Activated T-cell treated with anti-CD3 and anti-CD28 coated beads for 48 hours (primary cell): Measurements from ENCODE around the gene CHMP3.
"Not testable (repeated sequence)": the region's sequence is repeated elsewhere in the genome, so short reads cannot be mapped to it uniquely, and the experiment has no call there.

Experiments used
- DNase-seq: peaks from one replicate; pipeline ENCODE4 v3.0.0-alpha.2; 2020; ENCODE audit warnings: low read depth

CHMP3 gene

DNA sequence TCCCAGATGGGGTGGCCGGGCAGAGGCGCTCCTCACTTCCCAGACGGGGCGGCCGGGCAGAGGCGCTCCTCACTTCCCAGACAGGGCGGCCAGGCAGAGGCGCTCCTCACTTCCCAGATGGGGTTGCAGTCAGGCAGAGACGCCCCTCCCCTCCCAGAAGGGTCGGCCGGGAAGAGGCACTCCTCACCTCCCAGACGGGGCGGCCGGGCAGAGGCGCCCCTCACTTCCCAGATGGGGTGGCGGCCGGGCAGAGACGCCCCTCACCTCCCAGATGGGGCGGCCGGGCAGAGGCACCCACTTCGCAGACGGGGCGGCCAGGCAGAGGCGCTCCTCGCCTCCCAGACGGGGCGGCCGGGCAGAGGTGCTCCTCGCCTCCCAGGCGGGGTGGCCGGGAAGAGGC lies 13.8 kb downstream of the CHMP3 start:
- DNase-seq = not testable (repeated sequence)

GRCh38 chr2:86548913-86549396 lies 14.3 kb downstream of the CHMP3 start:
- DNase-seq = not testable (repeated sequence)

GRCh38 chr2:86548165-86548912 lies 14.9 kb downstream of the CHMP3 start:
- DNase-seq = not testable (repeated sequence)

DNA sequence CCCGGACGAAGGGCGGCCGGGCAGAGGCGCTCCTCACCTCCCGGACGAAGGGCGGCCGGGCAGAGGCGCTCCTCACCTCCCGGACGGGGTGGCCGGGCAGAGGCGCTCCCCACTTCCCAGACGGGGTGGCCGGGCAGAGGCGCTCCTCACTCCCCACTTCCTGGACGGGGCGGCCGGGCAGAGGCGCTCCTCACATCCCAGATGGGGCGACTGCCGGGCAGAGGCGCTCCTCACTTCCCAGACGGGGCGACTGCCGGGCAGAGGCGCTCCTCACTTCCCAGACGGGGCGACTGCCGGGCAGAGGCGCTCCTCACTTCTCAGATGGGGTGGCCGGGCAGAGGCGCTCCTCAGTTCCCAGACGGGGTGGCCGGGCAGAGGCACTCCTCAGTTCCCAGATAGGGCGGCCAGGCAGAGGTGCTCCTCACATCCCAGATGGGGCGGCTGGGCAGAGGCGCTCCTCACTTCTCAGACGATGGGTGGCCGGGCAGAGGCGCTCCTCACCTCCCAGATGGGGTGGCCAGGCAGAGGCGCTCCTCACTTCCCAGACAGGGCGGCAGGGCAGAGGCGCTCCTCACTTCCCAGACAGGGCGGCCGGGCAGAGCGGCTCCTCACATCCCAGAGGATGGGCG lies 17.8 kb downstream of the CHMP3 start:
- not testable (repeated sequence) for DNase-seq

GRCh38 chr2:86544278-86545099 lies 18.8 kb downstream of the CHMP3 start:
- DNase-seq = not testable (repeated sequence)

GRCh38 chr2:86543793-86544192 lies 19.4 kb downstream of the CHMP3 start:
- DNase-seq = no peak

GRCh38 chr2:86543335-86543734 lies 19.9 kb downstream of the CHMP3 start:
- DNase-seq = no peak

GRCh38 chr2:86542814-86543213 lies 20.4 kb downstream of the CHMP3 start:
- no peak for DNase-seq

DNA sequence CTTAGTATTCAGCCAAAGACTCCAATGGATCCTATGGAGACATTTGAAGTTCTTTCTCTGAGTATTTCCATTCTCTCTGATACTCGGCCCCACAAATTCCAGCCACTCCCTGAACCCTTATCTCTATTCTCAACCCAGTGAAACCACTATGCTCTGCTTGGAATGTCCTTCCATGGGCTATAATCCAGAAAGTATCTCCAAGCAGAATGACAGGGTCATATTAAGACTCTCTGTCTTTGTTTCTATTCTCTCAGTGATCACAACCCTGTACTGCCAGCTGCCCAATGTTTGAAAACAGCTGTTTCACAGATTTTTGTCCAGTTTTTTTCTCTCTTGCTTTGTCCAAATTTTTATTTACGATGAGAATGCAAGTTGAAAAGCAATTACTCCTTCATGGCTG lies 21.9 kb downstream of the CHMP3 start:
- DNase-seq = no peak

- DNase-seq = no peak
Measured at GRCh38 chr2:86533589-86533988, 29.7 kb downstream of the CHMP3 start.

- DNase-seq = no peak
Measured at GRCh38 chr2:86525421-86526340, 37.6 kb downstream of the CHMP3 start.

DNA sequence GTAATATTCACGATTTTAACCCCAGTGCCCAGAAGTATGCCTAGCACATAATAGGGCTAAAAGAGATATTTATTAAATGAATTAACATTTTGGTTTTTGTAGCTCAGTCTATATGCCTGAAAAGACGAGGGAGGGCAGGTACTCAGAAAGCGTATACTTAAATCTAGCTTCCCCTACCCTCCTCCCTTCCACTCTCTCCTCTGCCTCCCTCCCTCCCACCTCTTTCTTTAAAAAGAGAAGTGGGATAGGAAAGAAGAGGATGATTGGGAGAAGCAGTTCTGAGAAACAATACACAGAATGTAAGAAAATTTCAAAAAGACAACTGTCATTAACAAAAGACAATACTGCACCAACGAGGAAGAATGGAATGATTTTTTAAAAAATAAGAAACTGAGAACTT lies 39.8 kb downstream of the CHMP3 start:
- DNase-seq = no peak

GRCh38 chr2:86522711-86523110 lies 40.5 kb downstream of the CHMP3 start:
- DNase-seq = no peak

- no peak for DNase-seq
Measured at GRCh38 chr2:86521922-86522321, 41.3 kb downstream of the CHMP3 start.

DNA sequence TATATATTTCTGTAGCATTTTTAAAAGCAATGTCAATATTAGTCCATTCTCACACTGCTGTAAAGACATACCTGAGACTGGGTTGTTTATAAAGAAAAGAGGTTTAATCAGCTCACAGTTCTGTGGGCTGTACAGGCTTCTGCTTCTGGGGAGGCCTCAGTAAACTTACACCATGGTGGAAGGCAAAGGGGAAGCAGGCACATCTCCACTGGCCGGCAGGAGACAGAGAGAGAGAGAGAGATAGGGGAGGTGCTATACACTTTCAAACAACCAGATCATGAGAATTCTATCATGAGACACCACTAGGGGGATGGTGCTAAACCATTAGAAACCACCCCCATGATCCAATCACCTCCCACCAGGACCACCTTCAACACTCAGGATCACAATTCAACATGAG lies 43.1 kb downstream of the CHMP3 start:
- DNase-seq = no peak

DNA sequence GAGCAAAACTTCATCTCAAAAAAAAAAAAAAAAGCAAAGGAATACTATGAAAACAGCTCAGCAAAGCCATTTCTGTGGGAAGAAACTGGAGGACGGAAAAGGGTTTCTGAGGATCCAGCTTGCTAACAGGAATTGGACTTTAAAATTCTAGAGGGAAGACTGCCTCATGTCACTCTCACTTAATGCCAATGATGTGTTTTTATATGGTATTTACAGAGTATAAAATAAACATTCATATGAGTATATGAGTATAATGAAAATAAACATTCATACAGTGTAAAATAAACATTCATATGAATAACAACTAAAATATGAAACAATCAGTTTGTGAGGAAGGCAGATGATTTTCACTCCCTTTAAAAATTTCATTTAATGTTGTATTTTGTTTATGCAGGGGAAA lies 43.9 kb downstream of the CHMP3 start:
- DNase-seq = no peak

DNA sequence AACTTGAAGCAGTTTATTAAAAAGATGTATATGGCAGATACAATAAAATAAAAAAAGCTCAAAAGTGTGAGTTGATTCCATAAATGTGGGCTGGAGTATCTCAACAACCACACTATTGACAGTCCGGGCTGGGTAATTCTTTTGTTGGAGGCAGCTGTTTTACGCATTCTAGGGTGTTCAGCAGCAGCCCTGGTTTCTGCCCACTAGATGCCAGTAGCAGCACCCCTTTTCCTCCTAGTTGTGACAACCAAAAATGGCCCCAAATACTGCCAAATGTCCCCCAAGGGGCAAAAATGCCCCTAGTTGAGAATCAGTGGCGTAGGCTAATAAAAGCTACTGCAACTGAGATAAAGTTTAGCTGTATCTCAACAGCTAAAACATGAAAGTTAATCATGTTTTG lies 44.8 kb downstream of the CHMP3 start:
- DNase-seq = peak; percentile 6

- DNase-seq = no peak
Measured at GRCh38 chr2:86513948-86514660, 49.1 kb downstream of the CHMP3 start.

GRCh38 chr2:86512892-86513291 lies 50.4 kb downstream of the CHMP3 start:
- DNase-seq = no peak

- no peak for DNase-seq
Measured at GRCh38 chr2:86512034-86512433, 51.2 kb downstream of the CHMP3 start.

DNA sequence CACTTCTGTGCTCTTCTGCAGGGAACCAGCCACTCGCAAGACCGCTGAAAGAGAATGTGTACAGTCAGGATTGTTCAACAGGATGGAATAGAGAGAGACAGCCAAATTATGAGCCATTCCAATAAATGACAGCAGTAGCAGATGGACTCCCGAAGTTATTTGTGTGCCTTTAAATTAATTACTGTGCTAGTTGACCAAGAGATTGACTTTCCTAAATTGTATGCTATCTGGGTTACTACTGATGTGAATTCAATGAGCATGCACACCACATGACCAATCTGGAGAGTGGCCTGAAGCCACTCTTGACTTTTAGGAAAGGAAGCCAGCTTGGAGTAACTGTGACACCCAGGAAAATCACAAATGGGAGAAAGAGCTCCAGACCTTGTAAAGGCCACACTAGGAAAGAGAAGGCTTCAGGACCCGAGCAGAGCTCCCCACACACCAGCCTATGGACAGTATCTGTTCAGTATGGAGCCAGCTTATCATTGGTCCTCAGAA lies 52.8 kb downstream of the CHMP3 start:
- DNase-seq = no peak
